H1 (cell line): ENCODE data around the gene SRGAP3. TPM values are rescaled to one million over a fixed set of nuclear protein-coding genes. Genes with fewer than 3 reads are reported as not detected.

ENCODE experiments used
- CTCF ChIA-PET: fragments of 300-600 bp; sonication (Branson Sonifier 250); formaldehyde crosslinking; loops from one replicate; lab custom pipeline; 2021; ENCODE audit not compliant: partially characterized antibody; lab: Charles Lee
- POLR2A ChIA-PET: fragments of 300-600 bp; sonication (Branson Sonifier 250); formaldehyde crosslinking; loops from one replicate; lab custom pipeline; 2021; ENCODE audit warnings: inconsistent platforms; ENCODE audit not compliant: partially characterized antibody; lab: Charles Lee
- DNase-seq, 2 experiments: peaks; one replicate each; pipeline versions ENCODE4 v3.0.0 to v3.0.0-alpha.2; 2010 to 2022; ENCODE audit warnings: low spot score in 2 of 2, low read depth in 1 of 2, mixed read lengths in 1 of 2
- FAIRE-seq: peaks from 2 replicates; lab custom pipeline; 2011; peaks lifted over from hg19 to GRCh38; lab: Jason Lieb, UNC
- H2AFZ ChIP-seq: 2 replicates; pipeline ENCODE4 v1.8.1; 2012; ENCODE audit warnings: low read length, inconsistent platforms
- H2AK5ac ChIP-seq: 2 replicates; pipeline ENCODE4 v1.6.1; 2013; ENCODE audit warnings: low read depth, low read length
- H2BK120ac ChIP-seq: replicated peaks from 2 replicates; pipeline ENCODE3; 2013; ENCODE audit warnings: low read depth, low read length, inconsistent platforms
- H2BK12ac ChIP-seq: 2 replicates; pipeline ENCODE4 v1.6.1; 2013; ENCODE audit warnings: low read depth, low read length
- H2BK15ac ChIP-seq: 2 replicates; pipeline ENCODE4 v1.6.1; 2013; ENCODE audit warnings: low read length
- H2BK20ac ChIP-seq: 2 replicates; pipeline ENCODE4 v1.6.1; 2013; ENCODE audit warnings: low read length
- H2BK5ac ChIP-seq: 2 replicates; pipeline ENCODE4 v1.6.1; 2013; ENCODE audit warnings: low read depth, low read length
- H3K14ac ChIP-seq: 2 replicates; pipeline ENCODE4 v1.6.1; 2013; ENCODE audit warnings: inconsistent platforms; ENCODE audit not compliant: insufficient read length
- H3K18ac ChIP-seq: 2 replicates; pipeline ENCODE4 v1.6.1; 2013; ENCODE audit warnings: low read length; ENCODE audit errors: extremely low read depth
- H3K23ac ChIP-seq: 2 replicates; pipeline ENCODE4 v1.6.1; 2013; ENCODE audit warnings: inconsistent platforms; ENCODE audit not compliant: insufficient read length
- H3K23me2 ChIP-seq: 2 replicates; pipeline ENCODE4 v1.6.1; 2013; ENCODE audit warnings: low read depth, low read length
- H3K27ac ChIP-seq: 2 replicates; pipeline ENCODE4 v1.6.1; 2011; ENCODE audit warnings: low read depth, low read length, inconsistent platforms
- H3K27me3 ChIP-seq, 4 experiments: replicated peaks in 1 of 4; 1 replicate in 1 of 4; 2 replicates in 3 of 4; pipeline versions ENCODE4 v1.6.1 to v1.8.1; 2011 to 2013; ENCODE audit warnings: low read length in 3 of 4, mild to moderate bottlenecking in 3 of 4, inconsistent platforms in 2 of 4, mixed read lengths in 2 of 4, moderate library complexity in 1 of 4; ENCODE audit not compliant: control insufficient read depth in 3 of 4, insufficient read depth in 3 of 4; ENCODE audit errors: extremely low read depth in 1 of 4
- H3K36me3 ChIP-seq, 4 experiments: 2 replicates each; pipeline versions ENCODE4 v1.6.1 to v1.8.1; 2011 to 2013; ENCODE audit warnings: mild to moderate bottlenecking in 4 of 4, low read length in 3 of 4, moderate library complexity in 2 of 4, control low read depth in 1 of 4, inconsistent platforms in 1 of 4; ENCODE audit not compliant: insufficient read depth in 4 of 4, control insufficient read depth in 2 of 4
- H3K4ac ChIP-seq: replicated peaks from 2 replicates; pipeline ENCODE3; 2013; ENCODE audit warnings: low read length, low read depth, mixed read lengths, inconsistent platforms; ENCODE audit not compliant: insufficient read length
- H3K4me1 ChIP-seq, 4 experiments: replicated peaks in 1 of 4; 1 replicate in 1 of 4; 2 replicates in 3 of 4; pipeline versions ENCODE4 v1.6.1 to v1.8.1; 2011 to 2013; ENCODE audit warnings: low read length in 3 of 4, inconsistent platforms in 2 of 4, mixed read lengths in 1 of 4; ENCODE audit not compliant: insufficient read depth in 4 of 4, control insufficient read depth in 3 of 4
- H3K4me2 ChIP-seq, 2 experiments: 2 replicates each; pipeline versions ENCODE4 v1.6.1 to v1.8.1; 2011 to 2013; ENCODE audit warnings: low read depth in 2 of 2, low read length in 2 of 2, control low read depth in 1 of 2, inconsistent platforms in 1 of 2, mild to moderate bottlenecking in 1 of 2; ENCODE audit not compliant: insufficient read depth in 1 of 2
- H3K4me3 ChIP-seq, 4 experiments: fragments of 200-600, 300-600 bp in 1 of 4; sonication (generic), shearing (Covaris generic), sonication (Bioruptor Twin) in 1 of 4; 2 replicates each; pipeline versions ENCODE4 v1.5.1 to v1.8.1; 2011 to 2016; ENCODE audit warnings: low read length in 4 of 4, low read depth in 3 of 4, control low read depth in 2 of 4, inconsistent platforms in 2 of 4, mild to moderate bottlenecking in 2 of 4, mixed read lengths in 1 of 4, moderate library complexity in 1 of 4; ENCODE audit not compliant: insufficient read depth in 2 of 4; ENCODE audit errors: extremely low read depth in 1 of 4
- H3K56ac ChIP-seq: replicated peaks from 2 replicates; pipeline ENCODE3; 2013; ENCODE audit warnings: low read depth, mild to moderate bottlenecking, mixed read lengths, low read length, inconsistent platforms; ENCODE audit not compliant: insufficient read length
- H3K79me1 ChIP-seq: 2 replicates; pipeline ENCODE4 v1.6.1; 2013; ENCODE audit warnings: low read depth, low read length, control low read depth
- H3K79me2 ChIP-seq, 2 experiments: 2 replicates each; pipeline versions ENCODE4 v1.6.1 to v1.8.1; 2012 to 2013; ENCODE audit warnings: low read length in 2 of 2, mild to moderate bottlenecking in 2 of 2, inconsistent platforms in 1 of 2; ENCODE audit not compliant: insufficient read depth in 2 of 2, control insufficient read depth in 1 of 2
- H3K9ac ChIP-seq, 4 experiments: replicated peaks in 1 of 4; 1 replicate in 1 of 4; 2 replicates in 3 of 4; pipeline versions ENCODE4 v1.6.1 to v1.8.1; 2011 to 2013; ENCODE audit warnings: low read depth in 3 of 4, low read length in 3 of 4, control low read depth in 2 of 4, mild to moderate bottlenecking in 2 of 4, moderate library complexity in 2 of 4, inconsistent platforms in 1 of 4; ENCODE audit errors: extremely low read depth in 1 of 4
- H3K9me3 ChIP-seq, 2 experiments: 2 replicates each; pipeline versions ENCODE4 v1.6.1 to v1.8.1; 2012 to 2013; ENCODE audit warnings: mild to moderate bottlenecking in 2 of 2, moderate library complexity in 2 of 2, control low read depth in 1 of 2, inconsistent platforms in 1 of 2, low read depth in 1 of 2, low read length in 1 of 2, mixed read lengths in 1 of 2; ENCODE audit not compliant: insufficient read depth in 2 of 2
- H4K20me1 ChIP-seq, 2 experiments: replicated peaks in 1 of 2; 2 replicates each; pipeline versions ENCODE3 to v1.8.1; 2011 to 2013; ENCODE audit warnings: inconsistent platforms in 2 of 2, low read length in 2 of 2, mild to moderate bottlenecking in 1 of 2; ENCODE audit not compliant: insufficient read depth in 2 of 2, control insufficient read depth in 1 of 2
- H4K5ac ChIP-seq: 2 replicates; pipeline ENCODE4 v1.6.1; 2013; ENCODE audit warnings: low read length, low read depth, mixed read lengths, inconsistent platforms; ENCODE audit not compliant: insufficient read length
- H4K8ac ChIP-seq: 2 replicates; pipeline ENCODE4 v1.8.0; 2013; ENCODE audit warnings: mild to moderate bottlenecking, moderate library complexity, low read length, inconsistent platforms; ENCODE audit not compliant: insufficient read depth; ENCODE audit errors: extremely low read depth
- H4K91ac ChIP-seq: replicated peaks from 2 replicates; pipeline ENCODE3; 2013; ENCODE audit warnings: low read length, mixed read lengths, inconsistent platforms; ENCODE audit not compliant: insufficient read length
- ATF3 ChIP-seq: IDR thresholded peaks from 2 replicates; pipeline ENCODE4 v1.6.1; 2011; ENCODE audit warnings: low read depth, mild to moderate bottlenecking, low read length; ENCODE audit not compliant: insufficient read depth
- CBX8 ChIP-seq: fragments of 300-800, 300-1000 bp; sonication (generic); IDR thresholded peaks from 2 replicates; pipeline ENCODE4 v1.7.1; 2016; ENCODE audit warnings: low read depth, low read length, borderline replicate concordance
- CREB1 ChIP-seq: IDR thresholded peaks from 2 replicates; pipeline ENCODE4 v1.6.1; 2012; ENCODE audit warnings: inconsistent platforms
- E2F6 ChIP-seq: IDR thresholded peaks from 2 replicates; pipeline ENCODE4 v1.6.1; 2012; ENCODE audit warnings: inconsistent platforms
- GTF2F1 ChIP-seq: IDR thresholded peaks from 2 replicates; pipeline ENCODE4 v1.6.1; 2012; ENCODE audit warnings: low read depth, low read length, improper control_type of control experiment, borderline replicate concordance
- HDAC2 ChIP-seq, 2 experiments: fragments of 300-600 bp in 1 of 2; sonication (generic) in 1 of 2; IDR thresholded peaks; 2 replicates each; pipeline ENCODE4 v1.6.1; 2011 to 2012; ENCODE audit warnings: low read depth in 2 of 2, low read length in 2 of 2, mild to moderate bottlenecking in 2 of 2, moderate library complexity in 2 of 2, borderline replicate concordance in 1 of 2, inconsistent platforms in 1 of 2
- NANOG ChIP-seq: IDR thresholded peaks from 2 replicates; pipeline ENCODE4 v1.6.1; 2011; ENCODE audit warnings: low read length, low read depth, mild to moderate bottlenecking, inconsistent platforms; ENCODE audit not compliant: insufficient read depth, poor library complexity, severe bottlenecking
- NRF1 ChIP-seq: IDR thresholded peaks from 2 replicates; pipeline ENCODE4 v1.6.1; 2011; ENCODE audit warnings: mild to moderate bottlenecking, low read depth, low read length, improper control_type of control experiment
- SIRT6 ChIP-seq: IDR thresholded peaks from one replicate; pipeline ENCODE4 v1.7.1; 2012; ENCODE audit warnings: low read length, inconsistent platforms
- SUZ12 ChIP-seq: fragments of 200-600 bp; sonication (generic); IDR thresholded peaks from 2 replicates; pipeline ENCODE4 v1.6.1; 2012; ENCODE audit warnings: mild to moderate bottlenecking, inconsistent platforms, low read length, moderate library complexity, mixed read lengths
- WGBS, 2 experiments: shearing (Covaris generic) in 1 of 2; methylation state at CpG; one replicate each; pipeline versions ENCODE4 v1.1.6 to v1.1.7; 2013 to 2015; ENCODE audit warnings: low lambda C conversion rate in 2 of 2, mixed read lengths in 2 of 2, inconsistent platforms in 1 of 2, low coverage in 1 of 2, missing lambda C conversion rate in 1 of 2; ENCODE audit not compliant: insufficient replicate concordance in 2 of 2, insufficient coverage in 1 of 2, insufficient read length in 1 of 2; ENCODE audit errors: extremely low coverage in 1 of 2, missing lambda C conversion rate in 1 of 2; 5-methylcytosine and 5-hydroxymethylcytosine counted together
- polyA plus RNA-seq, 7 experiments: library from polyadenylated mRNA; depleted of rRNA in 3 of 7; stranded (reverse) in 5 of 7; unstranded in 2 of 7; fragments of >200 nt in 5 of 7; fragments of 200-250 nt in 2 of 7; gene quantifications; 1 replicate in 5 of 7; 2 replicates in 1 of 7; 4 replicates in 1 of 7; pipeline versions ENCODE4 v1.2.1 to v1.2.3, GENCODE V29; 2011 to 2013; ENCODE audit warnings: missing spikeins in 2 of 7, mixed read lengths in 2 of 7
- total RNA-seq: library from RNA; stranded (reverse); fragmentation: NEBNext Ultra II Directional; extraction: Animal tissue kit (Norgen Biotek cat#: 25700); gene quantifications from 2 replicates; pipeline ENCODE4 v1.2.1, GENCODE V29; 2021

Gene SRGAP3
- total and polyA plus RNA-seq, 2 of the 8 experiments (the other 6 are each of a cell fraction or from before 2014, with no cell fraction given): 5.8 to 11.4 TPM

GRCh38 chr3:8982509-8982908, 266.9 kb downstream of the SRGAP3 start:
- H4K20me1 ChIP-seq: no peaks in the 10 kb centered on the region
- 77% methylated on average over 4 of the region's 5 CpGs; no CpG with 5 or more reads in 1 of the 2 experiments for WGBS, 2 experiments
- no peak overlapping the region for H3K4me3 ChIP-seq
- no peak overlapping the region for H2BK5ac ChIP-seq
- H4K91ac ChIP-seq: no peak overlapping the region
- no peak overlapping the region for H4K5ac ChIP-seq
- no peak overlapping the region for H2BK20ac ChIP-seq
- H3K79me2 ChIP-seq: no peaks in the 10 kb centered on the region
- no peak for TF ChIP-seq SUZ12
- no peak for TF ChIP-seq HDAC2 (IDR thresholded peaks at IDR 0.05; ENCODE audit: borderline replicate concordance in 1 of 2, low read depth in 2 of 2, low read length in 2 of 2)
- no peak for TF ChIP-seq SIRT6
- TF ChIP-seq NRF1: no peak
- TF ChIP-seq CREB1: no peak
- no peak for TF ChIP-seq CBX8
- no peak for TF ChIP-seq ATF3
- no peak for TF ChIP-seq E2F6
- TF ChIP-seq GTF2F1: no peak
- no peak for TF ChIP-seq NANOG
- FAIRE-seq: no peak
- no peaks in the 10 kb centered on the region for H3K9me3 ChIP-seq
- no peak overlapping the region for H3K23ac ChIP-seq
- no peak overlapping the region for H4K8ac ChIP-seq
- H2BK12ac ChIP-seq: no peak overlapping the region
- H2BK15ac ChIP-seq: no peak overlapping the region
- no peak overlapping the region for H3K14ac ChIP-seq
- no peaks in the 10 kb centered on the region for H3K36me3 ChIP-seq
- no peaks in the 10 kb centered on the region for H3K27me3 ChIP-seq
- H3K27ac ChIP-seq: no peak overlapping the region
- no peak overlapping the region for H2AK5ac ChIP-seq
- ChIA-PET POLR2A (no interaction called here), CTCF (interaction anchor here (0.6 to 7.4 kb wide), 5 partner anchors 11 to 456 kb away, joined by 3 to 35 read pairs (median 5); no protein-coding TSS in a partner anchor)
- H2BK120ac ChIP-seq: no peak overlapping the region
- no peak overlapping the region for H3K18ac ChIP-seq
- H3K56ac ChIP-seq: no peak overlapping the region
- H3K9ac ChIP-seq: no peak overlapping the region
- no peaks in the 10 kb centered on the region for H3K23me2 ChIP-seq
- no peaks in the 10 kb centered on the region for H3K79me1 ChIP-seq
- H3K4me1 ChIP-seq: no peaks in the 10 kb centered on the region; a peak in 1 of 7 replicates
- no peak overlapping the region for H2AFZ ChIP-seq
- no peak overlapping the region for H3K4me2 ChIP-seq
- no peak for DNase-seq
- H3K4ac ChIP-seq: no peak overlapping the region
